Measurements from ENCODE around the gene ZNF593OS.

Gene ZNF593OS

GRCh38 chr1:26171084-26172072 is at the start of gene ZNF593OS:
ZNF593OS (minus strand) TSS chr1:26171832; CDS start chr1:26171661, 171 bp downstream.
- DNase-seq = no peak

GRCh38 chr1:26221094-26221493 is 49.5 kb upstream of the ZNF593OS start:
- no peak for DNase-seq

DNA sequence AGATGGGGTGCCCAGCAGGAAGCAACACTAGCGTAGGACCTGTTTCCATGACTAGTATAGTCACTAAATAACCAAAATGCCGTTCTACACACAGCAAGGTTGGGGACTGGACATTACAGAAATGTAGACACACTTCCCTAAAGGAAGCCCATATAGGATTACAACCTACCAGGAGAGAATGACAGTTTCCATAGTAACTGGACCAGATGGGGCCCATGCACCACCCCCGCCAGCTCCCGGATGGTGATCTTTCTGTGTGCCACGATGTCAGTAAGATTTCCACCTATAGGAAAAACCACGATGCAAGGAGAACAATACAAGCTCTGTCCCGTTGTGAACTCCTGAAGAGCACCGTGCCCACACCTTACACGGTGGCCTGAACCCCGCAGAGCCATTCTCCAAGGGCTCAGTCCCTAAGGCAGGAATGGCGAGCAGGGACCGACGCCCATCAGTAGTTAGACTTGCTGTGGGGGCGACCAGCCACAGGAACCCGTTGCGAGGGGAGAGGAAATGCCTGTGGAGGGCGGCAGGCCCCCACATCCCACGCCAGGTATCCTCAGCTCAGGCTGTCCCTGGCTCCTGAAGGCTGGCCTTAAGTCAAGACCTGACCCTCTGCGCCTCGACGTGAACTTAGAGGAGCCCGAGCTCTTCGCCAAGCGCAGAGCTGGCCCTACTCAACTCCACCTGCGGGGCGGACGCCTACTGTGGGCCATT is 48.7 kb upstream of the ZNF593OS start:
- no peak for DNase-seq

DNA sequence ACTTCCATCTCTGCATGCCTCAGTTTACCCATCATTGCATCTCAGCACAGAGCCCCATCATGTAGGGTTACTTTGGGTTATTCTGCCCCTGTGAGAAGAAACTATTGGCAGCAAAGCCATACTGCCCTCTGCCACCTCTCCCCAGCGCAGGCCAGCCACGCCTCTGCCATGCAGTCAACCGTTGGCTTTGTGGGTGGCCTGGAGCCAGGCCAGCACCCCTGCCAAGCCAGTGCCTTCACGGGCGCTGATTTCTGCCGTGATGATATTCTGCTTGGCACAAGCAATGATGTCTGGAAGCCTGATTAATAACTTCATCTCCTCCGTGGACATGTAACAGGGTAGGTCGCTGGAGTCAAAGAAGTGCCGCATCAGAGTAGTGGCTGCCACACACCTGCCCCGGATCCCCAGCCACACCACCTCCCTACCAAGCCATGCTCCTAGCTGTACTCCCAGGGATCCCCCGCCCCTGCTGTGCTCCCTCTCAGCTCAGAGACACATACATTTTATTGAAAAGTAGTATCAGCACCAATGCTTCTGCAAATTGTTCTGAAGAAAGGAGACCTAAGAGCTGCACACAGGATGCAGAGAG is 47.4 kb upstream of the ZNF593OS start:
- peak; percentile 41 for DNase-seq

DNA sequence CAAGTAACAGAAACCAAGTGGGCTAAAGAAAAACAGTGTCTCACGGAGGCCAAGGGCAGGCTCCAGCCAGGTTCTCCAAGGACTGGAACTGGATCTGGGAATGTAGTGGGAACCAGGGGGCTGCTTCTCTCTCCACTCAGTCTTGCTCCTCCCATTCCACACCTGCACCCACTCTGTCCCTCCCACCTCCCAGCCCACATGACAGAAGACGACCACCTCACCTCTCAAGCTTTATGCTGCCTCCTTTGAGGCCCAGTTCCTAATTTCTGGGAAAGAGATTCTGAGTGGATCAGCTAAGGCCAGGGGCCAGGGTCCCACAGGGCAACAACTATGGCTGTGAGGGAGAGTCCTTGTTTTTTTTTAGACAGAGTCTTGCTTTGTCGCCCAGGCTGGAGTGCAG is 43.6 kb upstream of the ZNF593OS start:
- no peak for DNase-seq

DNA sequence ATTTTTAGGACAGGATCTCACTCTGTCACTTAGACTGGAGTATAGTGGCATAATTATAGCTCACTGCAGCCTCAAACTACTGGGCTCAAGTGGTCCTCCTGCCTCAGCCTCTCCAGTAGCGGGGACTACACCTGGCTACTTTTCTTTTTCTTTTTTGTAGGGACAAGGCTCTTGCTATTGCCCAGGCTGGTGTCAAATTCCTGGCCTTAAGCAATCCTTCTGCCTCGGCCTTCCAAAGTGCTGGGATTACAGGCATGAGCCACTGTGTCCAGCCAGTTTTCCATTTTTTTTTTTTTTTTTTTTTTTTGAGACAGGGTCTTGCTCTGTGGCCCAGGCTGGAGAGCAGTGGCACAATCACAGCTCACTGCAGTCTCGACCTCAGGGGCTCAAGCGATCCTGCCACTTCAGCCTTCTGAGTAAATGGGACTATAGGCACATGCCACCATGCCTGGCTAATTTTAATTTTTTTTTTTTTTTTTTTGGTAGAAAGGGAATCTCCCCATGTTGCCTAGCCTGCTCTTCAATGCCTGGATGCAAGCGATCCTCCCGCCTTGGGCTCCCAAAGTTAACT is 41.8 kb upstream of the ZNF593OS start:
- DNase-seq = no peak

DNA sequence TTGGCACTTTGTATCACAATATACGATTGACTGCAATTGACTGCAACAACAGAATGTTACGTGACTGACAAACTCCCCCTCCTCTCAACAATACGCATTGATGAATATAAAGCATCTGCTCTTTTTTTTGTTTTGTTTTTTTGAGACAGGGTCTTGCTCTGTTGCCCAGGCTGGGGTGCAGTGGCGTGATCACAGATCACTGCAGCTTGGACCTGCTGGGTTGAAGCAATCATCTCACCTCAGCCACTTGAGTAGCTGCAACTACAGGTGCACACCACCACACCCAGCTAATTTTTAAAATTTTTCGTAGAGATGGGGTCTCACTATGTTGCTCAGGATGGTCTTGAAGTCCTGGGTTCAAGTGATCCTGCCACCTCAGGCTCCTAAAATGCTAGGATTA is 41.1 kb upstream of the ZNF593OS start:
- DNase-seq = no peak

DNA sequence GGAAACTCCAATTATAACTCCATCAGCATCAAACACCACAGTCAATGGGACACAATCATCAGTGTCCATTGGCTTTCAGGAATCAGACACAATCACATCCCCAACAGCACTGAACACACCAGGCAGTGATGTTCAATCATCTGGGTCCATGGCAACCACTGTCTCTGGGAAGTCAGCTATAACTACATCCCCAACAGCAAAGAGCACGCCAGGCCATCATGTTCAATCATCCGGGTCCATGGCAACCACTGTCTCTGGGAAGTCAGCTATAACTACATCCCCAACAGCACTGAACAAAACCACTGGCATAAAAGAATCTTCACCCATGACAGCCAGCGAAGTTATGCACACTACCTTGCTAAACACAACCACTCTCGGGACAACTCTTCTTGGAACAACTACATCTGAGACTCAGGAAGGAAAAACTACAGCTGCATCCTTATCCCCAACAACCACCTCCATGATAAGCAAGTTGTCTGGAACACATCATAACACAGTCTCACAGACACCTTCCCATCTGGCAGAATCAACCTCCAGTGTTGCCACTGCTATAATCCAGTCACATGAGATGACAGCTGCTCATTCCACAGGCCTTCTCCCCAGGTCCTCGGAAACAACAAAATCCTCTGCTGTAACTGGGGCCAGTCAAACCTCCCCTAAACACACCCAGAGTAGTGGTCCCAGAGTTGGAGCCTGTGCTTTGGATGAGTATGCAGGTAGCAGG is 38.7 kb upstream of the ZNF593OS start:
- DNase-seq = no peak

DNA sequence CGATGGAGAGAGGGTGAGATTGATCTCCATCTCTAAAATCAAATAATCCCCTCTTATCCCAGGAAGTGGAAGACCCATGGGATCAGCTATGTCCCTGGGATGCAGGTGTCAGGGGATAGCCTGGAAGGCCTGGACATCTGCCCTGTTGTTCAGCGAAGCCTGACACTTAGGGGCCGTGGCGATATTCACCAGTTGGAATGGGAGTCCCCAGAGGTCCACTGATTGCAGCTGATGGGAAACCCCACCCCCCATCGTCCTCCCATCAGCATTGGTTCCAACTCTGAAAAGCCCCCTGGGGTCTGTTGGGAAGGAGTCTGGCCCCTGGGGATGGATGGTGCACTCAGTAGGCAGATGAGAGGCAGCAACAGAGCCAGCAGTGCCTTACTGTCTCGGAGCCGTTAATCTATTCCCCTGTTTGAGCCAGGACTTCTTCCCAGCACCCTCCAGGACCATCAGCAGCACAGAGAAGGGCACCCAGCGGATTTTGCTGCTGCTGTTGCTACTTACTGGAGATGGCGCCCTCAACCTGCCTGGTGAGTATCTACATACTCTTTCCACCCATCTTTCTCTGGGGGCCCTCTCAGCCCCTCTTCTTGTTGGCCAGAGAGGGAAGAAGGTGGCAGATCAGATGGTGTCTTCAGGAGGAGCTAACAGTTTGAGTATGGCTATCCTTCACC is 32.1 kb upstream of the ZNF593OS start:
- DNase-seq = no peak

DNA sequence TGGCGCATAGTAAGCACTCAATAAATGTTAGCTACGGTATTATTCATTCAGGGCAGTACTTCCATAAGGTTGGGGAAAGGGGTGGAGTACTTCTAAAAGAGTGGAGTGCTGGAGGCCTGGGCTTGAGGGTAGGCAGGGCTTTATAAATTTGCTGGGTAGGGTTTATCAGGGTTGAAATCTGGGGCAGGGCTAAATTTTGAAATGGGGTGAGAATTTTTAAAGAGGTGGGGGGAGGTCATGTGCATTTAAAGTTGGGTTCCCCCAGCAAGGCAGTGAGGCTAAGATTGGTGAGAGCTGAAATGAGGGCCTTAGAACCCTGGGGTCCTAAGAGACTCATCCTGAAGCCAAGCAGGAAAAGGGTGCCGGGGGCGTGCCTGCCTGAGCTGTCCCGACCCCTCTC is 28.8 kb upstream of the ZNF593OS start:
- no peak for DNase-seq

DNA sequence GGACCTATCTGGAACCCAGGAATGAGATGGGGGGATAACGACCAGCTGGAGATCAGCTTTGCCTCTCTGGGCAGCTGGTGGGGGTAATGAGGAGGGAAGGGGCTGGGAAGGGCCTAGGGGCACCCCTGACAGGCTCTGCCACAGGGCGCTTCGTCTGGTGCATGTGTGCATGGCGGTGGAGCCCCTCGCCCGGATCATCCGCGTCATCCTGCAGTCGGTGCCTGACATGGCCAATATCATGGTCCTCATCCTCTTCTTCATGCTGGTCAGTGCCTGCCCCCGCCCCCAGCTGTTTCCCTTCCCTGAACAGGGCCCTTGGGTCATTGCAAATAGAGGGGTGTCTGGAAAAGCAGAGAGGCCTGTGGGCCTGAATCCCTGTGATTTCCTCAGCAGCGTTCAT is 26.2 kb upstream of the ZNF593OS start:
- no peak for DNase-seq

DNA sequence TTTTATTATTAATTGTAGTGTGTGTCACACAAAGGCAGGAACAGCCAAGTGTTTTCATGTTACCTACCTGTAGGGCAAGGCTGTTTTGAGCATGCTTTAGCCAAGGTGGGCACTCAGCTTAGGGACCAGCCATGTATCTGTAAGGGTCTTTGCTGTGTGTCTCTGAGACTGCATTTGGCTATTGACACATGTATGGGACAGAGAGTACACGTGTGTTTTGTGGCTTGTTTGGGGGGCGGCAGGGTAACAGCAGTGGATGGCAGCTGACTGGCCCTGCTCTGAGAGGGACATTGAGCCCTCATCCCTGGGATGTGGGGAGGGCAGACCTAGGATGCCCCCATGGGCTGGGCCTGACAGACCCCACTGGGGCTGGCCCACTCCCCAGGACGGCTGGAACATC is 25.7 kb upstream of the ZNF593OS start:
- DNase-seq = no peak

DNA sequence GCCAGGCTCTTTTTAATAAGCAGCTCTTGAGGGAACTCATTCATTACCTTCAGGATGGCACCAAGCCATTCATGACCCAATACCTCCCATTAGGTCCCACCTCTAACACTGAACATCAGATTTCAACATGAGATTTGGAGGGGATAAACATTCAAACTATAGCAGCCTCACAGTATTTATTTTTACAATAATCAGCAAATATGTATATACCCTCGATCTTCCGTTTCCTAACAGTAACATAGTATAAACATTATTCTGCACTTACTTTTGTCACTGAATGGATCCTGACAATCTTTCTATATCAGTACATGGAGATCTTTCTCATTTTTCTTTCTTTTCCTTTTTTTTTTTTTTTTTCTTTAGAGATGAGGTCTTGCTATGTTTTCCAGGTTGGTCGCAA is 24.2 kb upstream of the ZNF593OS start:
- no peak for DNase-seq

DNA sequence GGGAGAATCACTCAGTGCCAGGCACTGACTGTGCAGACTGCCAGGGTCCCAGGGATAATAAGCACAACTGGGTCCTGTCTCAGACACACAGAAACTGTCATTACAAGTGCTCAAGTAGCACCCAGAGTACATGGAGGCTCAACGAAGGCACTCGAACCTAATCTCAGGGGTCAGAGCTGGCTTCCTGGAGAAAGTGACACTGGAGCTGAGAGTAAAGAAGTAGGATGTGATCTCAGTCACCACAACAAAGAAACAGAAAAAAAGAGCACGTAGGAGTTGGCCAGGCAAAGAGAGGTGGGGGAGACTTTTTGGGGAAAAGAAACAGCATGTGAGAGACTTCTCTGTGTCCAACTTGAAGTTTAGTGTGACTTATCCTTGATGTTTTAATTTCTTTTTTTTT is 20.1 kb upstream of the ZNF593OS start:
- DNase-seq = no peak

DNA sequence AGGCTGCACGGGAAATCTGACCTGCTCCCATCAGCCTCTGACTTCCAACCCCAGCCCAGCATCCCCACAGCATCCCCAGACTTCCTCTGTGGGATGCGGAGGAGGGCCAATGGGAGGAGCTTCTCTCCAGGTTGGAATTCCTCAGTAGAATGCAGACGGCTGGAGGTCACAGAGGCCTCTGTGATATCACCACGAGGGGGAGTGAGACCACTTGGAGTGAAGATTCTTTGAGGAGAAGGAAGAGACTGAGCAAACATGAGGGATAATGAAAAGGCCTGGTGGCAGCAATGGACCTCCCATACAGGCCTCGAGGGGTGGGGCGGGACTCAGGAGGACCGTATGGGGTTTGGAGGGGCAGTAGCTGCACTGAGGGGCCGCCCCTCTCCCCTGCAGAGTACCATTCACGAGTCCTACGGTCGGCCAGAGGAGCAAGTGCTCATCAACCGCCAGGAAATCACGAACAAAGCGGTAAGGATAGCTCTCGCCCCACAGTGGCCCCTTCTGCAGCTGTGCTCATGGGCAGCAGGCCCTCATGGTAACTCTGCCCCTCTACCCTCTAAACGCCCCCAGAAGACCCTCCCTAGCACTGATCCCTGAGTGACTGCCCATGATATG is 18.8 kb upstream of the ZNF593OS start, which contains the start of gene CATSPER4:
Gene CATSPER4, plus strand, starts transcription at position 230 of the 615 bp plus-strand sequence. Its CDS starts 26 bp downstream, at position 256.
- DNase-seq = no peak

DNA sequence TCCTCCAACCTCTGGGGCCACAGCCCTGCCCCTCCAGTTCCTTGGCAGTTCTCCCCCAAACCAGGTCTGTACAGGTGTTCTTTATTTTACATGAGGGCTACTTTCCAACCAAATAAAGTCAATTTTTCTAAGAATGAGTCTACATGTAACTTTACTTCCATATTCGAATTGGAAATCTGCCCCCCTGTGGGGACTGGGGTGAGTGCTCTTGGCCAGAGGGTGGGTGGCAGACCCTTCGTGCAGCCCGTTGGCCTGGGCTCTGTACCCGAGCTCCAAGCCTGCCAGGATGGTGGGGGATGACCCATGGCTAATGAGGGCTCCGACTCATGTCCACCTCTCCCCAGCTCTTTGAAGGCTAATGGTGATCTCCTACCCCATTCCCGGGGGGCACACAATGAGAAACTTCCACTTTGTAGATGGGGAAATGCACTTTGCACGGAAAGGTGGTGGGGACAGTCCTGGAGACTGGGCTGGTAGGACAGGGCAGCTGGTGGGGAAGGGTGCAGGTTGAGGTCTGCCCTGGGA is 18.2 kb upstream of the ZNF593OS start:
- DNase-seq = no peak

GRCh38 chr1:26189331-26189730 is 17.7 kb upstream of the ZNF593OS start:
- DNase-seq = no peak

DNA sequence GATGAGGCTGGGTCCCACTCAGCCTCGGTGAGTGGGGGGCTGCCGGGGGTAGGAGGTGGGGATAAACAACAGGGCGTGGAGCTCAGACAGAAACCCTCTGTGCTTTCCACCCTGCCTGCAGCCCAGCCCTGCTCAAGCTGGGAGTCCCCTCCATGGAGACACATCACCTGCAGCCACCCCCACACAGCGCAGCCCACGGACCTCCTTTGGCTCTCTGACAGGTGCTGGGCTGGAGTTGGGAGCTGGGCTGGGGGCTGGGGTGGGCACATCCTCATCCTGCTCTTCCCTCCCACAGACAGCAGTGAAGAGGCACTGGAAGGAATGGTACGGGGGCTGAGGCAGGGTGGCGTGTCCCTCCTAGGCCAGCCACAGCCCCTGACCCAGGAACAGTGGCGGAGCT is 16.8 kb upstream of the ZNF593OS start:
- no peak for DNase-seq

DNA sequence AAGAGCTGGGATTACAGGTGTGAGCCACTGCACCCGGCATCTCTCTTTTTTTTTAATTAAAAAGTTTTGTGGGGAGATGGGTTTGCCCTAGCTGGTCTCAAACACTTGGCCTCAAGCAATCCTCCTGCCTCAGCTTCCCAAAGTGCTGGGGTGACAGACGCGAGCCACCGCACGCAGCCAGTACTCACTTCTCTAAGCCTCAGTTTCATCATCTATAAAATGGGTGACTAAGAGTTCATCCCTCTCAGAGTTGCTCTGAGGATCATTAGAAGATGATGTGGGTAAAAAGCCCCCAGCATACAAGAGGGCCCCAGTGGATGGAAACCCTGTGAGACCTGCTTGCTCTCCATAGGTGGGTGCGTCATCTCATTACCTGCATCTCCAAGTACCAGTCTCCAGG is 16.2 kb upstream of the ZNF593OS start:
- DNase-seq = no peak

DNA sequence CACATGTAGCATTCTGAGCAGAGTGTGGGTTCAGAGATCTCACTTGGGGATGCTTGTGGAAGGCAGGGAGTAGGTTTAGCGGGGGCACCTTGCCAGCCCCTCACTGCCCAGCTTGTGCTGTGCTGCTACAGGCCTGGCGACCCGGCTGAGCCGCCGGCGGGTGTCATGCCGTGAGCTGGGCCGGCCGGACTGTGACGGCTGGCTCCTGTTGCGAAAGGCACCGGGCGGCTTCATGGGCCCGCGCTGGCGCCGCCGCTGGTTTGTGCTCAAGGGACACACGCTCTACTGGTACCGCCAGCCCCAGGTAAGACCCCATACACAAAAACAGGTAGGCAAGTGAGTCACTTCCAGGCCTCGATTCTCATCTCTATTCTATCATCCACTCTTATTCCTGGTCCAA is 13.3 kb upstream of the ZNF593OS start:
- DNase-seq = no peak

GRCh38 chr1:26184086-26184485 is 12.5 kb upstream of the ZNF593OS start:
- no peak for DNase-seq
